T-helper 17 cell (primary cell): ENCODE results near the gene MXD4. TPM values are rescaled to one million over a fixed set of nuclear protein-coding genes. Genes with fewer than 3 reads are reported as not detected.
A peak's percentile ranks its signal among the peaks of the same experiment; 100 is the strongest.
"Not testable (repeated sequence)": the region's sequence is repeated elsewhere in the genome, so short reads cannot be mapped to it uniquely, and the experiment has no call there.

Experiments
- ATAC-seq: fragments of 150-1000 bp; cut with Tn5 transposase; 2 replicates; pipeline ENCODE4 v1.10.0; 2021; ENCODE audit warnings: mild to moderate bottlenecking, moderate library complexity
- DNase-seq, 3 donors: peaks; one replicate each; pipeline versions ENCODE4 v3.0.0 to v3.0.0-alpha.2; 2020 to 2021
- H3K9me3 ChIP-seq: one replicate; pipeline ENCODE4 v1.7.0; 2013; ENCODE audit warnings: low read length, mild to moderate bottlenecking; ENCODE audit not compliant: control insufficient read depth, poor library complexity, severe bottlenecking
- H3K27ac Mint-ChIP-seq: one replicate; pipeline ENCODE4 v1.8.0; 2022; ENCODE audit warnings: mild to moderate bottlenecking, moderate library complexity, mixed read lengths
- H3K27me3 Mint-ChIP-seq: one replicate; pipeline ENCODE4 v1.8.0; 2022; ENCODE audit warnings: mixed read lengths
- H3K36me3 Mint-ChIP-seq: one replicate; pipeline ENCODE4 v1.8.0; 2022; ENCODE audit warnings: low read depth, mixed read lengths
- H3K4me1 Mint-ChIP-seq: one replicate; pipeline ENCODE4 v1.8.0; 2022; ENCODE audit warnings: mild to moderate bottlenecking, mixed read lengths
- H3K4me3 Mint-ChIP-seq: one replicate; pipeline ENCODE4 v1.8.0; 2022; ENCODE audit warnings: mild to moderate bottlenecking, moderate library complexity, mixed read lengths
- total RNA-seq, 4 donors: library from RNA in 2 of 4; stranded (reverse) in 2 of 4; gene quantifications; one replicate each; pipeline ENCODE4 v1.2.3 and lab custom pipeline; 2022 to 2026

The MXD4 gene
- total RNA-seq, 2 donors from 2014 or later = 81.4 to 100 TPM

- Mint-ChIP-seq H3K27me3 (no peaks in the 10 kb centered on the region), H3K4me1 (peaks cover 34% of the 10 kb centered on the region), H3K27ac (peak overlapping the region; percentile 97), H3K36me3 (peaks cover 6% of the 10 kb centered on the region), H3K4me3 (no peak overlapping the region)
- no peaks in the 10 kb centered on the region for H3K9me3 ChIP-seq
- DNase-seq (peak in 1 of 3 donors; percentile 7), ATAC-seq (no peak)
These were observed 16.7 kb downstream of the MXD4 start for GRCh38 chr4:2245057-2245786.

GRCh38 chr4:2243681-2244380, 18.1 kb downstream of the MXD4 start:
- peaks cover 6% of the 10 kb centered on the region for H3K36me3 Mint-ChIP-seq
- no peaks in the 10 kb centered on the region for H3K9me3 ChIP-seq
- no peak for ATAC-seq
- no peaks in the 10 kb centered on the region for H3K27me3 Mint-ChIP-seq
- no peak overlapping the region for H3K4me3 Mint-ChIP-seq
- no peak for DNase-seq
- H3K27ac Mint-ChIP-seq = peak overlapping the region; percentile 97
- peaks cover 44% of the 10 kb centered on the region for H3K4me1 Mint-ChIP-seq

DNA sequence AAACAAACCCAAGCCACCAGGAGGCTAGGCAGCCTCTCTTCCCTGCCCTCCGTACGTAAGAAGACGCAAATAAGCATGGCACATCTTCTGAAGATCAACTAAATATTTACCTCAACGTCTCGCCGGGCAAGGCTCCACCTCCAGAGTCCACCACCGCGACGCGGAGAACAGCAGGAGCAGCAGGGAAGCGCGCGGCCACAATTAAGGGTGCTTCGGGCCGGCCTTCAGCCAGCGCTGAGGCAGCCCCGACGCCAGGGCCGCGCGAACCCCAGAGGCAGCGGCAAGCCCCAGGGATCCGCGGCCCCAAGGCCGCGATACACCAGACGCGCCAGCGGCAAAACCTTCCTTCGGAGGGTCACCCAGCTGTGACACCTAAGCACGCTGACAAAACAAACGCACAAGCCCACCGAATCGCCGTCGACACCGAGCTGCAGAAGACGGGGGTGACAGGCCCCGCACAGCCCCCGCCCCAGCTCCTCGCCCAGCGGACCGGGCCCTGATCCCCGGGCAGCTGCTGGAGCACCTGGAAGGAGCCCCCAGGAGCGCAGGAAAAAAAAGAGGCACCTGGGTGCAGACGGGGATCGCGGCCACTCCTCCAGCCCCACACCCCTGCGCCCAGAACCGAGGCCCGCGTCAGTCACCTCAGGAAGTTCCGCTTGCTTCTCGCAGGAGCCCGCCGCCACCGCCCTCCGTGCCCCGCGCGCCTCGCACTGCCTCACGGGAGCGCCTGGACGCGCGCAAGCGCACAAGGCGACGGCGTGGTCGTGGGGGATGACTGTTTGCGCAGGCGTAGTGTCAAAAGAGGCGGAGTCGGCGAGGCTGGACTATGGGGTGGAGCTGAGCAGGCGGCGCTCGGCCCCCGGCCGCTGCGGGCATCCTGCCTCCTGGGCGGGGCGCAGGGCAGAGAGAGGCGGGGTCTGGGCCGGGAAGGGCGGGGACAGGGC, 20.2 kb downstream of the MXD4 start, which contains the start of the genes HAUS3 and POLN:
Gene HAUS3, minus strand, starts transcription at position 712 of the 944 bp plus-strand sequence. CDS start 1,175 bp downstream, outside the sequence.
Gene POLN, minus strand, starts transcription at position 712 of the 944 bp plus-strand sequence. CDS start 12,890 bp downstream, outside the sequence.
- DNase-seq (peak; percentile 97 to 99 (median 99)), ATAC-seq (peak; percentile 92)
- no peaks in the 10 kb centered on the region for H3K27me3 Mint-ChIP-seq
- peaks cover 55% of the 10 kb centered on the region for H3K4me1 Mint-ChIP-seq
- H3K4me3 Mint-ChIP-seq = peak within 1 kb of the TSS; percentile 93
- no peaks in the 10 kb centered on the region for H3K9me3 ChIP-seq
- peaks cover 6% of the 10 kb centered on the region for H3K36me3 Mint-ChIP-seq
- peak within 1 kb of the TSS; percentile 97 for H3K27ac Mint-ChIP-seq

DNA sequence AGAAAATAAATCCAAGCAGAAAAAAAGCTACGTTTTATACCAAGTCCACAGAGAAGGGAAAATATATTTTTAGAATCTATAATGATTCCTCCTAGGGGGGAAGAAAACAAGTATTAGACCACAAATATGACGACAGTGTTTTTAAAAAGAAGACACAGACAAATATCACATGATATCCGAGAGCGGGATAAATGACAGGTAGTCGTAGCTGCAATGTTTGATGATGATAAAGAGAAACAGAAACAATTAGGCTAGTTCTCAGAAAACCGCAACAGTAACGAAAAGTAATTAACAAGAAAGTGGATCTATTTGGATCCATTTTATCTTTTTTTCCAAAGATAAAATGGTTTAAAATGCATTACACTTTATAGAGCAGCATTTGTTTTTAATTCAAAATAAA, 20.9 kb downstream of the MXD4 start:
- H3K36me3 Mint-ChIP-seq = peaks cover 6% of the 10 kb centered on the region
- H3K4me3 Mint-ChIP-seq = peak overlapping the region; percentile 93
- H3K4me1 Mint-ChIP-seq = peaks cover 55% of the 10 kb centered on the region
- no peaks in the 10 kb centered on the region for H3K9me3 ChIP-seq
- DNase-seq (no peak), ATAC-seq (peak; percentile 16)
- H3K27ac Mint-ChIP-seq = peak overlapping the region; percentile 97
- H3K27me3 Mint-ChIP-seq = no peaks in the 10 kb centered on the region

GRCh38 chr4:2236944-2237666, 24.8 kb downstream of the MXD4 start:
- peaks cover 6% of the 10 kb centered on the region for H3K36me3 Mint-ChIP-seq
- ATAC-seq (no peak), DNase-seq (no peak)
- H3K4me1 Mint-ChIP-seq = peaks cover 43% of the 10 kb centered on the region
- H3K4me3 Mint-ChIP-seq = peak overlapping the region; percentile 77
- H3K27ac Mint-ChIP-seq = peak overlapping the region; percentile 87
- no peaks in the 10 kb centered on the region for H3K27me3 Mint-ChIP-seq
- no peaks in the 10 kb centered on the region for H3K9me3 ChIP-seq

- Mint-ChIP-seq H3K27me3 (no peaks in the 10 kb centered on the region), H3K36me3 (no peaks in the 10 kb centered on the region), H3K4me3 (no peak overlapping the region), H3K4me1 (peaks cover 17% of the 10 kb centered on the region), H3K27ac (no peak overlapping the region)
- no peak for DNase-seq
- H3K9me3 ChIP-seq = no peaks in the 10 kb centered on the region
- ATAC-seq = no peak
These were observed 30.8 kb downstream of the MXD4 start for GRCh38 chr4:2231082-2231481.

- no peak for DNase-seq
- no peak for ATAC-seq
- no peak overlapping the region for H3K4me3 Mint-ChIP-seq
- no peak overlapping the region for H3K27ac Mint-ChIP-seq
- H3K36me3 Mint-ChIP-seq = no peaks in the 10 kb centered on the region
- peaks cover 5% of the 10 kb centered on the region for H3K4me1 Mint-ChIP-seq
- no peaks in the 10 kb centered on the region for H3K27me3 Mint-ChIP-seq
- H3K9me3 ChIP-seq = no peaks in the 10 kb centered on the region
These were observed 35.6 kb downstream of the MXD4 start for GRCh38 chr4:2226261-2226660.

GRCh38 chr4:2222838-2223237, 39.1 kb downstream of the MXD4 start:
- no peaks in the 10 kb centered on the region for H3K36me3 Mint-ChIP-seq
- no peaks in the 10 kb centered on the region for H3K27me3 Mint-ChIP-seq
- H3K27ac Mint-ChIP-seq = no peak overlapping the region
- no peak for DNase-seq
- peaks cover 8% of the 10 kb centered on the region for H3K4me1 Mint-ChIP-seq
- no peak overlapping the region for H3K4me3 Mint-ChIP-seq
- no peaks in the 10 kb centered on the region for H3K9me3 ChIP-seq
- ATAC-seq = no peak

GRCh38 chr4:2221378-2221777, 40.5 kb downstream of the MXD4 start:
- not testable (repeated sequence) for H3K27me3 Mint-ChIP-seq, ATAC-seq, H3K4me3 Mint-ChIP-seq, DNase-seq, H3K9me3 ChIP-seq, H3K36me3 Mint-ChIP-seq
- peak overlapping the region; percentile 11 for H3K27ac Mint-ChIP-seq
- H3K4me1 Mint-ChIP-seq = peaks cover 11% of the 10 kb centered on the region

GRCh38 chr4:2220016-2220630, 41.8 kb downstream of the MXD4 start:
- no peaks in the 10 kb centered on the region for H3K9me3 ChIP-seq
- peak; percentile 59 to 77 (median 60) for DNase-seq
- no peaks in the 10 kb centered on the region for H3K36me3 Mint-ChIP-seq
- H3K27ac Mint-ChIP-seq = no peak overlapping the region
- ATAC-seq = peak; percentile 96
- H3K4me1 Mint-ChIP-seq = peaks cover 10% of the 10 kb centered on the region
- H3K4me3 Mint-ChIP-seq = no peak overlapping the region
- H3K27me3 Mint-ChIP-seq = no peaks in the 10 kb centered on the region

GRCh38 chr4:2219233-2219760, 42.6 kb downstream of the MXD4 start:
- DNase-seq (no peak), ATAC-seq (no peak)
- Mint-ChIP-seq H3K4me1 (peaks cover 10% of the 10 kb centered on the region), H3K27ac (no peak overlapping the region), H3K27me3 (no peaks in the 10 kb centered on the region), H3K36me3 (no peaks in the 10 kb centered on the region), H3K4me3 (no peak overlapping the region)
- H3K9me3 ChIP-seq = no peaks in the 10 kb centered on the region

GRCh38 chr4:2218436-2218835, 43.5 kb downstream of the MXD4 start:
- Mint-ChIP-seq H3K4me1 (peaks cover 10% of the 10 kb centered on the region), H3K27me3 (no peaks in the 10 kb centered on the region), H3K4me3 (no peak overlapping the region), H3K27ac (no peak overlapping the region), H3K36me3 (no peaks in the 10 kb centered on the region)
- ATAC-seq = no peak
- no peak for DNase-seq
- no peaks in the 10 kb centered on the region for H3K9me3 ChIP-seq
